IMR-90 (cell line): Measurements from ENCODE around the gene PDE6B. TPM values are rescaled to one million over a fixed set of nuclear protein-coding genes. Genes with fewer than 3 reads are reported as not detected.
"Not testable (repeated sequence)": the region's sequence is repeated elsewhere in the genome, so short reads cannot be mapped to it uniquely, and the experiment has no call there.

Experiments used
- ATAC-seq: fragments of 200-7000 bp; cut with Tn5 transposase; 2 replicates; pipeline ENCODE4 v1.9.1; 2020; ENCODE audit warnings: low read depth, mild to moderate bottlenecking, moderate library complexity
- BruUV-seq: library from RNA; stranded (reverse); fragments of 400-500 nt; replicated peaks from 2 replicates; lab custom pipeline; 2021; lab: Mats Ljungman, UMichigan
- CTCF ChIA-PET: fragments of 300-600 bp; formaldehyde crosslinking; extraction: SDS; loops from one replicate; lab custom pipeline; 2021; ENCODE audit warnings: antibody characterized with exemption; lab: Yijun Ruan, JAX
- POLR2A ChIA-PET: fragments of 300-600 bp; sonication (Branson Sonifier 250); formaldehyde crosslinking; loops from one replicate; lab custom pipeline; 2022; ENCODE audit warnings: antibody characterized with exemption; ENCODE audit not compliant: unreplicated experiment; lab: Charles Lee
- DNase-seq: peaks from one replicate; pipeline ENCODE4 v3.0.0; 2013
- H2AFZ ChIP-seq: replicated peaks from 2 replicates; pipeline ENCODE3; 2013; ENCODE audit warnings: low read length, mild to moderate bottlenecking; ENCODE audit not compliant: poor library complexity
- H2AK5ac ChIP-seq: 2 replicates; pipeline ENCODE4 v1.6.1; 2013; ENCODE audit warnings: low read depth, low read length, inconsistent platforms
- H2AK9ac ChIP-seq: replicated peaks from 2 replicates; pipeline ENCODE3; 2013; ENCODE audit warnings: mild to moderate bottlenecking, low read depth, low read length, moderate library complexity; ENCODE audit not compliant: poor library complexity
- H2BK120ac ChIP-seq: 2 replicates; pipeline ENCODE4 v1.6.1; 2013; ENCODE audit warnings: low read depth, low read length, inconsistent platforms
- H2BK15ac ChIP-seq: 3 replicates; pipeline ENCODE4 v1.6.1; 2013; ENCODE audit warnings: low read depth, low read length, inconsistent platforms
- H2BK20ac ChIP-seq: 2 replicates; pipeline ENCODE4 v1.6.1; 2013; ENCODE audit warnings: low read depth, mild to moderate bottlenecking, inconsistent platforms, low read length, moderate library complexity
- H2BK5ac ChIP-seq: 2 replicates; pipeline ENCODE4 v1.6.1; 2013; ENCODE audit warnings: mild to moderate bottlenecking, low read depth, low read length, inconsistent platforms; ENCODE audit not compliant: poor library complexity, severe bottlenecking
- H3K14ac ChIP-seq: replicated peaks from 2 replicates; pipeline ENCODE4 v1.6.1; 2013; ENCODE audit warnings: low read depth, low read length, inconsistent platforms
- H3K18ac ChIP-seq: 2 replicates; pipeline ENCODE4 v1.6.1; 2013; ENCODE audit warnings: low read depth, low read length, control low read depth
- H3K23ac ChIP-seq: 2 replicates; pipeline ENCODE4 v1.6.1; 2013; ENCODE audit warnings: low read depth, low read length, inconsistent platforms
- H3K27ac ChIP-seq: 2 replicates; pipeline ENCODE4 v1.5.1; 2013; ENCODE audit warnings: mild to moderate bottlenecking, control low read depth, low read length; ENCODE audit not compliant: insufficient read depth
- H3K27me3 ChIP-seq: 2 replicates; pipeline ENCODE4 v1.6.1; 2013; ENCODE audit warnings: low read length; ENCODE audit not compliant: control insufficient read depth, insufficient read depth
- H3K36me3 ChIP-seq: 2 replicates; pipeline ENCODE4 v1.6.1; 2013; ENCODE audit warnings: low read length, mixed read lengths; ENCODE audit not compliant: control insufficient read depth, insufficient read depth
- H3K4ac ChIP-seq: 2 replicates; pipeline ENCODE4 v1.6.1; 2013; ENCODE audit warnings: low read depth, low read length, inconsistent platforms
- H3K4me1 ChIP-seq: 2 replicates; pipeline ENCODE4 v1.6.1; 2013; ENCODE audit warnings: low read length, mixed read lengths; ENCODE audit not compliant: control insufficient read depth, insufficient read depth
- H3K4me2 ChIP-seq: 2 replicates; pipeline ENCODE4 v1.6.1; 2013; ENCODE audit warnings: low read depth, mild to moderate bottlenecking, control low read depth, low read length, moderate library complexity
- H3K4me3 ChIP-seq: 2 replicates; pipeline ENCODE4 v1.5.1; 2013; ENCODE audit warnings: low read depth, mild to moderate bottlenecking, control low read depth, low read length, moderate library complexity; ENCODE audit not compliant: insufficient read depth
- H3K56ac ChIP-seq: 2 replicates; pipeline ENCODE4 v1.6.1; 2013; ENCODE audit warnings: low read length, inconsistent platforms; ENCODE audit not compliant: insufficient read depth; ENCODE audit errors: extremely low read depth
- H3K79me1 ChIP-seq, 2 experiments: 2 replicates each; pipeline ENCODE4 v1.6.1; 2013; ENCODE audit warnings: low read length in 2 of 2, inconsistent platforms in 1 of 2, low read depth in 1 of 2
- H3K9ac ChIP-seq: 2 replicates; pipeline ENCODE4 v1.6.1; 2013; ENCODE audit warnings: low read depth, low read length, control low read depth
- H3K9me1 ChIP-seq: 2 replicates; pipeline ENCODE4 v1.6.1; 2013; ENCODE audit warnings: low read length, inconsistent platforms; ENCODE audit not compliant: insufficient read depth
- H3K9me3 ChIP-seq: 2 replicates; pipeline ENCODE4 v1.6.1; 2013; ENCODE audit warnings: low read length; ENCODE audit not compliant: control insufficient read depth, insufficient read depth
- H4K20me1 ChIP-seq: 2 replicates; pipeline ENCODE4 v1.6.1; 2013; ENCODE audit warnings: low read length, inconsistent platforms; ENCODE audit not compliant: insufficient read depth
- H4K5ac ChIP-seq: 2 replicates; pipeline ENCODE4 v1.6.1; 2013; ENCODE audit warnings: mild to moderate bottlenecking, low read depth, low read length, control low read depth
- H4K8ac ChIP-seq, 2 experiments: 2 replicates each; pipeline ENCODE4 v1.6.1; 2013; ENCODE audit warnings: low read depth in 2 of 2, low read length in 2 of 2, control low read depth in 1 of 2, inconsistent platforms in 1 of 2
- H4K91ac ChIP-seq: 2 replicates; pipeline ENCODE4 v1.6.1; 2013; ENCODE audit warnings: low read depth, low read length, inconsistent platforms; ENCODE audit not compliant: insufficient read depth
- BHLHE40 ChIP-seq: fragments of 150-350 bp; IDR thresholded peaks from 2 replicates; pipeline ENCODE4 v1.6.1; 2016; ENCODE audit warnings: mild to moderate bottlenecking, low read depth, low read length
- WGBS, 2 experiments: methylation state at CpG; one replicate each; pipeline versions ENCODE4 v1.1.5 to v1.1.7; 2013; ENCODE audit warnings: missing lambda C conversion rate in 2 of 2; ENCODE audit not compliant: insufficient read length in 1 of 2; ENCODE audit errors: extremely low coverage in 2 of 2; 5-methylcytosine and 5-hydroxymethylcytosine counted together
- dilution Hi-C: fragments of 300-500 bp; cut with HindIII; formaldehyde crosslinking; loops from one replicate; pipeline ENCODE4 v1.14.3; 2018; ENCODE audit warnings: low sequenced_read_pairs; ENCODE audit not compliant: unreplicated experiment
- in situ Hi-C: fragments of 300-500 bp; cut with MboI; formaldehyde crosslinking; loops from 3 replicates; pipeline ENCODE4 v1.14.3; 2019; ENCODE audit warnings: low sequenced_read_pairs, inconsistent platforms, mixed read lengths
- intact Hi-C: fragments of 100-400 bp; cut with micrococcal nuclease; formaldehyde crosslinking; loops from 2 replicates; pipeline ENCODE4 v1.10.0; 2022
- polyA plus RNA-seq, 3 experiments: library from polyadenylated mRNA; depleted of rRNA; stranded (reverse); fragments of >200 nt; gene quantifications; 2 replicates each; pipeline ENCODE4 v1.2.3, GENCODE V29; 2012; ENCODE audit warnings: low replicate concordance in 1 of 3
- total RNA-seq: library from RNA; depleted of rRNA; stranded (reverse); fragments of >200 nt; gene quantifications from 2 replicates; pipeline ENCODE4 v1.2.3, GENCODE V29; 2012

The PDE6B gene
- total and polyA plus RNA-seq, 2 of the 4 experiments (the other 2 are of a cell fraction), result under 0.01 TPM; not detected in 1

DNA sequence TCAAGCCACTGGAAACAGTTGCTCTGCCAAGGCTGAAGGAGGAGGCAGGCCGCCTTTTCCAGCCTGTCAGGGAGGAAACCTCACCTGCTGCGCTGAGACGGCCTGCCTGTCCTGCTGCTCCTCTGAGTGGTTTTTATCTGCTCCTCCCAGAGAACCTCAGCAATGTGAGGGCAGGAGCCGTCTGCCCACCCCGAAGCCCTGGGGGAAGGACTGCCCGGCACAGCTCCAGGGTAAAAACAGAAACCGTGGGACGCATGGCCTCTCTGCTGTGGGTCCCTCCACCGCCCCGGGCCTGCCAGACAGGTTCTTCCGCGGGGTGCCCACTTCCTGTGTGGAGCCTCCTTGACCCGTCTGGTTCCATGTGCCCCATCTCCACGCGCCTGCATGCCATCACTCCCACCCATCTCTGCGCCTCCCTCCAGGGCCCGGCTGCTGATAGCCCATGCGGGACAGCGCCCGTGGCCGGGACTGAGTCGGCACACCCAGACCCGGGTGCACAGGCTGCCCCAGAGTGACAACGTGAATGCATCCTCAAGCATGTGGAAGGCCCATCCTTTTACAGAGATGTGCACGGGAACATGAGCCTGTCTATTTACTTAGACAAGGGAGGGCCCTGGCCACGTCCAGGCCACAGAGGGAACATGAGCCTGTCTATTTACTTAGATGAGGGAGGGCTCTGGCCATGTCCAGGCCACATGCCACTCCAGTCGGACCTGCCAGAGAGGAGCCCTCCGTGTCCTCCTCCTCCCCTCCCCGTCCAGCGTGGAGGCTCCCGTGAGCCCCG is 67.6 kb downstream of the PDE6B start (continued):
- TF ChIP-seq BHLHE40, result no peak

DNA sequence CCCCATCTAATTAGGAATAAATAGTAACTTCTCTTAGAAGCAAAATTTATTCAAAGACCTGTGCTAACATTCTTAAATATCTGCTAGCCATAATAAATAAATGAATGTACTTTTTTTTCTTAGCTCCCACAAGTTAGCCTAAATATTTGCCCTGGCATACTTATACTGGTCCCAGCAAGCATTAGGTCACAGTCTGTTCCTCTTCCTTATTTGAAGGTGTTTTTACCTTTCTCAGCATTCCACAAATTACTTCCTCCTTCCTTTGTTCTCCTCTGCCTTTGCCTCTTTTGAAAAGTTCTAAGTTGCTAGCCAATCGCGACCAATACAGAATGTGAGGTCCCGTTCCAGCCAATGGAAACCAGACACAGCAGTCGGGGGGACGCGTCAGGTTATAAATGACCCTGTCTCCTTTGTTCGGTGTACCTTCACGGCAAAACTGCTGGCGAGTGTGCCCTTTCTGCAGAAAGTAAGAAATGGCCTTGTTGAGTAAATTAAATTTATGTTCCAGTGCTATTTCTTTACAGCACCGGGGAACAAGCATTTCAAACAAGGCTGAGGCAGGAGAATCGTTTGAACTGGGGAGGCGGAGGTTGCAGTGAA is 69.1 kb downstream of the PDE6B start:
- dilution Hi-C loops, H2AK9ac ChIP-seq, BruUV-seq, intact Hi-C loops, H3K23ac ChIP-seq, H3K18ac ChIP-seq, H3K4me3 ChIP-seq, POLR2A ChIA-PET, ATAC-seq, H4K20me1 ChIP-seq, H3K4ac ChIP-seq, H2AFZ ChIP-seq, H2BK20ac ChIP-seq, H3K14ac ChIP-seq, in situ Hi-C loops, H3K4me2 ChIP-seq, H3K9me1 ChIP-seq, H3K9ac ChIP-seq, DNase-seq, CTCF ChIA-PET, H4K5ac ChIP-seq, H2BK5ac ChIP-seq, H2BK15ac ChIP-seq, H3K79me1 ChIP-seq, H3K4me1 ChIP-seq, H3K56ac ChIP-seq, H3K9me3 ChIP-seq, H3K27ac ChIP-seq, H4K91ac ChIP-seq, H2AK5ac ChIP-seq, H2BK120ac ChIP-seq, H3K36me3 ChIP-seq, H4K8ac ChIP-seq: not testable (repeated sequence)
- 82% methylated on average over 6 of the region's 12 CpGs; no CpG with 5 or more reads in 1 of the 2 experiments for WGBS, 2 experiments
- peaks cover 18% of the 10 kb centered on the region for H3K27me3 ChIP-seq
